ENCODE data around the gene LDLRAD4. TPM values are rescaled to one million over a fixed set of nuclear protein-coding genes. Genes with fewer than 3 reads are reported as not detected.

LDLRAD4 gene
- total and polyA plus RNA-seq, 2 donors (not counting 1 experiment from before 2014, with no cell fraction given), result 13.9 to 35.7 TPM

- Histone ChIP-seq H3K27ac (ENCODE audit: low read length in 2 of 2) (no peak overlapping the region), H3K4me1 (ENCODE audit: control insufficient read depth in 2 of 2, insufficient read depth in 2 of 2, low read length in 2 of 2) (peaks cover 25 to 31% of the 10 kb centered on the region in 2 donors), H2AFZ (ENCODE audit: insufficient read depth, low read depth, low read length, poor library complexity, severe bottlenecking) (no peak overlapping the region), H3K9me3 (ENCODE audit: control extremely low read depth in 1 of 3, control insufficient read depth in 2 of 3, insufficient read depth in 1 of 3, low read length in 2 of 3) (no peaks in the 10 kb centered on the region), H3K4me2 (replicated peaks; ENCODE audit: low read depth, low read length, poor library complexity, severe bottlenecking) (no peak overlapping the region), H3K4me3 (ENCODE audit: control extremely low read depth in 1 of 5, extremely low read depth in 1 of 5, insufficient read depth in 1 of 5, low read depth in 2 of 5, low read length in 4 of 5) (no peak overlapping the region), H3K27me3 (replicated peaks in 1 of 4; ENCODE audit: control extremely low read depth in 1 of 4, control insufficient read depth in 3 of 4, insufficient read depth in 4 of 4, low read length in 3 of 4) (no peaks in the 10 kb centered on the region), H3K36me3 (replicated peaks in 1 of 2; ENCODE audit: control extremely low read depth in 1 of 2, control insufficient read depth in 1 of 2, extremely low read depth in 1 of 2, insufficient read depth in 2 of 2, low read length in 1 of 2) (no peaks in the 10 kb centered on the region), H4K20me1 (ENCODE audit: control insufficient read depth, insufficient read depth, low read length, poor library complexity, severe bottlenecking) (no peaks in the 10 kb centered on the region), H3K9ac (ENCODE audit: low read length) (no peak overlapping the region), H3K79me2 (ENCODE audit: control insufficient read depth, insufficient read depth, low read length) (peaks cover 53% of the 10 kb centered on the region)
- TF ChIP-seq CTCF (IDR thresholded peaks at IDR 0.05), result no peak
- TF ChIP-seq EZH2 (IDR thresholded peaks at IDR 0.05; ENCODE audit: borderline replicate concordance, insufficient read depth, low read depth, low read length, poor library complexity, severe bottlenecking), result no peak
- Mint-ChIP-seq H3K4me1 (peaks cover 41% of the 10 kb centered on the region), H3K27ac (no peak overlapping the region), H3K9me3 (ENCODE audit: insufficient read depth) (no peaks in the 10 kb centered on the region), H3K4me3 (no peak overlapping the region), H3K27me3 (no peaks in the 10 kb centered on the region)
- intact Hi-C loops (cut with micrococcal nuclease), result no loop called here
- no peak for ATAC-seq (ENCODE audit: low read depth)
- WGBS (ENCODE audit: insufficient coverage), result 100% methylated on average over 6 of the region's 7 CpGs
- no peak for DNase-seq
- ChIA-PET POLR2A (no interaction called here), CTCF (no interaction called here)
Measured at GRCh38 chr18:13573750-13574149, 355.2 kb downstream of the LDLRAD4 start.

GRCh38 chr18:13574355-13574754 lies 355.8 kb downstream of the LDLRAD4 start:
- intact Hi-C loops (cut with micrococcal nuclease), result no loop called here
- WGBS (ENCODE audit: insufficient coverage), result 100% methylated on average over 9 of the region's 10 CpGs
- Histone ChIP-seq H4K20me1 (ENCODE audit: control insufficient read depth, insufficient read depth, low read length, poor library complexity, severe bottlenecking) (no peaks in the 10 kb centered on the region), H2AFZ (ENCODE audit: insufficient read depth, low read depth, low read length, poor library complexity, severe bottlenecking) (no peak overlapping the region), H3K4me1 (ENCODE audit: control insufficient read depth in 2 of 2, insufficient read depth in 2 of 2, low read length in 2 of 2) (peaks cover 21 to 31% of the 10 kb centered on the region in 2 donors), H3K4me2 (replicated peaks; ENCODE audit: low read depth, low read length, poor library complexity, severe bottlenecking) (no peak overlapping the region), H3K27me3 (replicated peaks in 1 of 4; ENCODE audit: control extremely low read depth in 1 of 4, control insufficient read depth in 3 of 4, insufficient read depth in 4 of 4, low read length in 3 of 4) (no peaks in the 10 kb centered on the region), H3K4me3 (ENCODE audit: control extremely low read depth in 1 of 5, extremely low read depth in 1 of 5, insufficient read depth in 1 of 5, low read depth in 2 of 5, low read length in 4 of 5) (no peak overlapping the region), H3K27ac (ENCODE audit: low read length in 2 of 2) (no peak overlapping the region), H3K9ac (ENCODE audit: low read length) (no peak overlapping the region), H3K9me3 (ENCODE audit: control extremely low read depth in 1 of 3, control insufficient read depth in 2 of 3, insufficient read depth in 1 of 3, low read length in 2 of 3) (no peaks in the 10 kb centered on the region), H3K36me3 (replicated peaks in 1 of 2; ENCODE audit: control extremely low read depth in 1 of 2, control insufficient read depth in 1 of 2, extremely low read depth in 1 of 2, insufficient read depth in 2 of 2, low read length in 1 of 2) (no peaks in the 10 kb centered on the region), H3K79me2 (ENCODE audit: control insufficient read depth, insufficient read depth, low read length) (peaks cover 52% of the 10 kb centered on the region)
- TF ChIP-seq EZH2 (IDR thresholded peaks at IDR 0.05; ENCODE audit: borderline replicate concordance, insufficient read depth, low read depth, low read length, poor library complexity, severe bottlenecking), result no peak
- no peak for TF ChIP-seq CTCF (IDR thresholded peaks at IDR 0.05)
- H3K9me3 Mint-ChIP-seq (ENCODE audit: insufficient read depth), result no peaks in the 10 kb centered on the region
- H3K27ac Mint-ChIP-seq, result no peak overlapping the region
- no peaks in the 10 kb centered on the region for H3K27me3 Mint-ChIP-seq
- ChIA-PET CTCF (interaction anchor here (3.7 kb wide), 1 partner anchor 11 kb away, joined by 11 read pairs; no protein-coding TSS in a partner anchor), POLR2A (no interaction called here)
- no peak for DNase-seq
- no peak for ATAC-seq (ENCODE audit: low read depth)
- H3K4me3 Mint-ChIP-seq, result no peak overlapping the region
- peaks cover 37% of the 10 kb centered on the region for H3K4me1 Mint-ChIP-seq
